ENCODE results near the gene SKAP1.
"Not testable (repeated sequence)": the region's sequence is repeated elsewhere in the genome, so short reads cannot be mapped to it uniquely, and the experiment has no call there.

The SKAP1 gene

GRCh38 chr17:48202959-48203358 lies 227.1 kb downstream of the SKAP1 start:
- no peak for DNase-seq

GRCh38 chr17:48198950-48199541 lies 231.0 kb downstream of the SKAP1 start:
- DNase-seq, result no peak

- DNase-seq, result no peak
These were observed 234.1 kb downstream of the SKAP1 start for GRCh38 chr17:48195910-48196309.

- DNase-seq, result peak; percentile 19
These were observed 235.9 kb downstream of the SKAP1 start for GRCh38 chr17:48194097-48194550.

- DNase-seq, result no peak
These were observed 237.7 kb downstream of the SKAP1 start for GRCh38 chr17:48192321-48192731.

GRCh38 chr17:48191362-48191761 lies 238.7 kb downstream of the SKAP1 start:
- no peak for DNase-seq

- no peak for DNase-seq
These were observed 239.1 kb downstream of the SKAP1 start for GRCh38 chr17:48190871-48191270.

GRCh38 chr17:48187872-48188608 lies 242.0 kb downstream of the SKAP1 start:
- no peak for DNase-seq

- not testable (repeated sequence) for DNase-seq
These were observed 243.7 kb downstream of the SKAP1 start for GRCh38 chr17:48186317-48186716.

GRCh38 chr17:48184721-48185120 lies 245.3 kb downstream of the SKAP1 start:
- DNase-seq, result no peak

GRCh38 chr17:48181653-48182052 lies 248.4 kb downstream of the SKAP1 start:
- no peak for DNase-seq

- no peak for DNase-seq
These were observed 249.0 kb downstream of the SKAP1 start for GRCh38 chr17:48180842-48181629.

GRCh38 chr17:48179071-48179945 lies 250.7 kb downstream of the SKAP1 start:
- no peak for DNase-seq

- DNase-seq, result no peak
These were observed 251.7 kb downstream of the SKAP1 start for GRCh38 chr17:48178317-48178716.

GRCh38 chr17:48177816-48178215 lies 252.2 kb downstream of the SKAP1 start:
- no peak for DNase-seq

- DNase-seq, result no peak
These were observed 253.6 kb downstream of the SKAP1 start for GRCh38 chr17:48176471-48176855.

GRCh38 chr17:48175692-48176470 lies 254.1 kb downstream of the SKAP1 start:
- DNase-seq, result no peak

GRCh38 chr17:48174833-48175523 lies 255.0 kb downstream of the SKAP1 start:
- DNase-seq, result no peak

- DNase-seq, result no peak
These were observed 256.6 kb downstream of the SKAP1 start for GRCh38 chr17:48173191-48173984.

GRCh38 chr17:48169926-48170325 lies 260.1 kb downstream of the SKAP1 start:
- no peak for DNase-seq

Measured in CD4-positive, alpha-beta T cell treated with Interleukin-17A for 1 hour (primary cell).